B cell (primary cell): ENCODE results near the gene HOXD3. TPM values are rescaled to one million over a fixed set of nuclear protein-coding genes. Genes with fewer than 3 reads are reported as not detected.

Source experiments
- ATAC-seq: fragments of 200-7000 bp; cut with Tn5 transposase; one replicate; pipeline ENCODE4 v1.10.0; 2021; ENCODE audit warnings: low read depth, mild to moderate bottlenecking, moderate number of reproducible peaks, moderate library complexity
- CTCF ChIA-PET: fragments of 350-600 bp; sonication (Branson Sonifier 250); formaldehyde crosslinking; loops from one replicate; lab custom pipeline; 2021; ENCODE audit warnings: antibody characterized with exemption, inconsistent platforms; lab: Charles Lee
- POLR2A ChIA-PET: fragments of 350-600 bp; sonication (Branson Sonifier 250); formaldehyde crosslinking; loops from one replicate; lab custom pipeline; 2021; ENCODE audit warnings: antibody characterized with exemption; lab: Charles Lee
- DNase-seq: peaks from one replicate; pipeline ENCODE4 v3.0.0; 2013
- H2AFZ ChIP-seq: 2 replicates; pipeline ENCODE4 v1.6.1; 2012; ENCODE audit warnings: mild to moderate bottlenecking, low read depth, low read length; ENCODE audit not compliant: insufficient read depth, poor library complexity, severe bottlenecking
- H3K27ac ChIP-seq, 2 donors: 1 replicate in 1 of 2; 2 replicates in 1 of 2; pipeline ENCODE4 v1.5.1; 2012 to 2013; ENCODE audit warnings: low read length in 2 of 2, mild to moderate bottlenecking in 2 of 2, moderate library complexity in 1 of 2
- H3K27me3 ChIP-seq, 4 experiments: fragments of 200-600 bp in 1 of 4; sonication (generic) in 1 of 4; replicated peaks in 1 of 4; 1 replicate in 2 of 4; 2 replicates in 2 of 4; pipeline versions ENCODE4 v1.6.1 to v1.7.0; 2013 to 2016; ENCODE audit warnings: low read length in 3 of 4, mild to moderate bottlenecking in 2 of 4, mixed read lengths in 1 of 4, moderate library complexity in 1 of 4; ENCODE audit not compliant: insufficient read depth in 4 of 4, control insufficient read depth in 3 of 4; ENCODE audit errors: control extremely low read depth in 1 of 4
- H3K36me3 ChIP-seq, 2 experiments: replicated peaks in 1 of 2; 1 replicate in 1 of 2; 2 replicates in 1 of 2; pipeline versions ENCODE4 v1.6.1 to v1.7.1; 2013; ENCODE audit warnings: low read length in 1 of 2; ENCODE audit not compliant: insufficient read depth in 2 of 2, control insufficient read depth in 1 of 2; ENCODE audit errors: control extremely low read depth in 1 of 2, extremely low read depth in 1 of 2
- H3K4me1 ChIP-seq, 2 donors: fragments of 200-600 bp in 1 of 2; sonication (generic) in 1 of 2; 1 replicate in 1 of 2; 2 replicates in 1 of 2; pipeline versions ENCODE4 v1.5.1 to v1.6.1; 2013 to 2017; ENCODE audit warnings: low read length in 2 of 2; ENCODE audit not compliant: control insufficient read depth in 2 of 2, insufficient read depth in 2 of 2
- H3K4me2 ChIP-seq: replicated peaks from 2 replicates; pipeline ENCODE3; 2012; ENCODE audit warnings: mild to moderate bottlenecking, low read depth, low read length; ENCODE audit not compliant: poor library complexity, severe bottlenecking
- H3K4me3 ChIP-seq, 5 experiments: fragments of 200-600 bp in 1 of 5; sonication (generic) in 1 of 5; 1 replicate in 3 of 5; 2 replicates in 2 of 5; pipeline versions ENCODE4 v1.5.1 to v1.7.0; 2011 to 2016; ENCODE audit warnings: low read length in 4 of 5, mild to moderate bottlenecking in 4 of 5, low read depth in 2 of 5, control low read depth in 1 of 5, moderate library complexity in 1 of 5; ENCODE audit not compliant: insufficient read depth in 1 of 5; ENCODE audit errors: control extremely low read depth in 1 of 5, extremely low read depth in 1 of 5
- H3K79me2 ChIP-seq: fragments of 200-600 bp; sonication (generic); one replicate; pipeline ENCODE4 v1.6.0; 2016; ENCODE audit warnings: low read length; ENCODE audit not compliant: control insufficient read depth, insufficient read depth
- H3K9ac ChIP-seq: fragments of 200-600 bp; sonication (generic); 2 replicates; pipeline ENCODE4 v1.6.1; 2017; ENCODE audit warnings: mild to moderate bottlenecking, low read length, moderate library complexity
- H3K9me3 ChIP-seq, 3 donors: one replicate each; pipeline versions ENCODE4 v1.6.1 to v1.7.1; 2013; ENCODE audit warnings: low read length in 2 of 3; ENCODE audit not compliant: control insufficient read depth in 2 of 3, insufficient read depth in 1 of 3; ENCODE audit errors: control extremely low read depth in 1 of 3
- H4K20me1 ChIP-seq: 2 replicates; pipeline ENCODE4 v1.6.0; 2012; ENCODE audit warnings: mild to moderate bottlenecking, low read length; ENCODE audit not compliant: insufficient read depth, control insufficient read depth, poor library complexity, severe bottlenecking
- H3K27ac Mint-ChIP-seq: one replicate; pipeline ENCODE4 v1.8.0; 2021; ENCODE audit warnings: mixed read lengths
- H3K27me3 Mint-ChIP-seq: one replicate; pipeline ENCODE4 v1.8.0; 2021; ENCODE audit warnings: mixed read lengths
- H3K4me1 Mint-ChIP-seq: one replicate; pipeline ENCODE4 v1.8.0; 2021; ENCODE audit warnings: mixed read lengths
- H3K4me3 Mint-ChIP-seq: one replicate; pipeline ENCODE4 v1.8.0; 2021; ENCODE audit warnings: mixed read lengths
- H3K9me3 Mint-ChIP-seq: one replicate; pipeline ENCODE4 v1.8.0; 2022; ENCODE audit warnings: mixed read lengths; ENCODE audit not compliant: insufficient read depth
- EZH2 ChIP-seq: IDR thresholded peaks from 2 replicates; pipeline ENCODE4 v1.6.1; 2012; ENCODE audit warnings: borderline replicate concordance, low read depth, mild to moderate bottlenecking, moderate library complexity, low read length; ENCODE audit not compliant: insufficient read depth, poor library complexity, severe bottlenecking
- WGBS: methylation state at CpG from one replicate; pipeline ENCODE4 v1.1.5; 2013; ENCODE audit warnings: missing lambda C conversion rate; ENCODE audit not compliant: insufficient coverage; 5-methylcytosine and 5-hydroxymethylcytosine counted together
- intact Hi-C: fragments of 100-400 bp; cut with micrococcal nuclease; formaldehyde crosslinking; loops from one replicate; pipeline ENCODE4 v1.10.0; 2022
- polyA plus RNA-seq: library from polyadenylated mRNA; depleted of rRNA; stranded (reverse); fragments of >200 nt; gene quantifications from 2 replicates; pipeline ENCODE4 v1.2.3, GENCODE V29; 2012
- total RNA-seq, 2 donors: library from RNA; stranded (reverse); fragments of 120-200 nt in 1 of 2; gene quantifications; 1 replicate in 1 of 2; 2 replicates in 1 of 2; pipeline versions ENCODE4 v1.2.3 to v1.2.4, GENCODE V29; 2013 to 2022
- TF ChIP-seq, protein P1 (sequence below): fragments of 200-600 bp; IDR thresholded peaks from one replicate; pipeline ENCODE4 v1.8.0; 2022; ENCODE audit warnings: antibody characterized with exemption, mild to moderate bottlenecking

HOXD3 gene
- total and polyA plus RNA-seq, 2 donors (not counting 1 experiment from before 2014, with no cell fraction given), result not detected

DNA sequence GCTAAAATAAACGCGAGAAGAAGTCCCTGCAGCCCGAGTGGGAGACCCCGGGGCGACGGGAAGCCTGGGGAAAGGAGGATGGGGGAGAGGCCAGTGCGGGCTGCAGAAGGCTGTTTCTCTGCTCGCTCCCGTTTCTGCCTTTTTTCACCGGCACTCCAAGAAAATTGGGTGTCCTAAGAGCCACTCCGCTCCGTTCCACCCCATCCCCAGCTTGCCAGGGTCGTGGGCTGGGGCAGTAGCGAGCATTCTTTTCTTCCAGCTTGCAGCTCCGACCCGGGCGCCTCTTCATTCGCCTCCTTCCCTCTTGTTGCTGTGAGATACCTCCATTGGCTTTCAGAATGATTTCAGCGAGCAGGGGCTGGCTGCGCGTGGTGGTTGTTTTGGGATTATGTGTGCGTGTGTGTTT, 1.1 kb downstream of the HOXD3 start:
- no peaks in the 10 kb centered on the region for H3K36me3 ChIP-seq
- ChIA-PET POLR2A (no interaction called here), CTCF (no interaction called here)
- no peak overlapping the region for H3K4me3 ChIP-seq
- H3K27ac ChIP-seq, result no peak overlapping the region
- H3K27me3 ChIP-seq, result peaks cover 0 to 87% (median 51%) of the 10 kb centered on the region in 4 experiments
- no peak overlapping the region for H2AFZ ChIP-seq
- ATAC-seq (no peak), DNase-seq (peak; percentile 17)
- H3K4me1 Mint-ChIP-seq, result peaks cover 3% of the 10 kb centered on the region
- H3K27ac Mint-ChIP-seq, result no peak overlapping the region
- no peak for TF ChIP-seq EZH2
- H3K4me3 Mint-ChIP-seq, result no peak overlapping the region
- H3K27me3 Mint-ChIP-seq, result peaks cover 67% of the 10 kb centered on the region
- H3K9me3 ChIP-seq, result peaks cover 0 to 51% (median 0%) of the 10 kb centered on the region in 3 donors
- no peak overlapping the region for H3K4me2 ChIP-seq
- intact Hi-C loops, result no loop called here
- no peaks in the 10 kb centered on the region for H3K79me2 ChIP-seq
- H4K20me1 ChIP-seq, result no peaks in the 10 kb centered on the region
- no peak overlapping the region for H3K9ac ChIP-seq
- peaks cover 8 to 14% of the 10 kb centered on the region in 2 donors for H3K4me1 ChIP-seq
- 12% methylated on average over 16 of the region's 22 CpGs for WGBS
- peaks cover 2% of the 10 kb centered on the region for H3K9me3 Mint-ChIP-seq

DNA sequence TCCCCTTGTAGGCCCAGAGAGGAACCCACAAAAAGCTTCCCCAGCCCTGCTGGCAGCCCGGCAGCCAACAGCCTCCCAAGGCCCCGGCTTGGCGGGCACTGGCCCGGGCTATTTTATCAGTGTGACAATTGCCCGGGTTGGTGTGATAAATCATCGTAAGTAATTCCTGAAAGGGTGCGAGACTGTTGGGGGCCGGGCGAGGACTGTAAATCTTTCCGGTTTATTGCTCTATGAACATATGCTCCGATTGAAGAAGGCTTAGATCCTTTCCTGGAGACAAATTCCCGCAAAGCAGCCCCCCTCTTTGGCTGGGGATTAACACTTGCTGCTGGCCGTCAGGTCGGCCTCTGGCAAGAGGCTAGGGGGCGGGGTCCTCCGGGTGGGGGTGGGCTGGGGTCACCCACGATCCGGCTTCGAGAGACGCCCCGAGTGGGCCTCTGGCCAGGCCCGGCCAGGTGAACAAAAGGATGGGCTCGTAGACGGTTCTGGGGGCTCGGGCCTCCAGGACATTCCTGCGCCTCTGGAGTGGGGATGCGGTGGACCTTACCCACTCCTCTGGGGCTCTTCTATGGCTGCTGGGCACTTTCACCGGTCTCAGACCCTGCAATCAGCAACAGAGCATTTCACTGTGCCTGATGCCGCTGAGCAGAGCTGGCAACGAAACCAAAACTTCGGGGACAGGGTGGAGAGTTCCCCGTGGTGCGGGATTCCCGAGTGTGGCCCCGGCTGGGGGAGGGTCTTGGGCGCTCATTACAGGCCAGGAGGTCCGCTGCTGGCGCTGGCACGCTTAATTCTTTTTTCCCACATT, 2.0 kb downstream of the HOXD3 start:
- ChIA-PET CTCF (no interaction called here), POLR2A (no interaction called here)
- Histone ChIP-seq H3K4me1 (peaks cover 8 to 14% of the 10 kb centered on the region in 2 donors), H3K79me2 (no peaks in the 10 kb centered on the region), H3K27ac (no peak overlapping the region), H4K20me1 (no peaks in the 10 kb centered on the region), H3K36me3 (no peaks in the 10 kb centered on the region), H3K4me2 (no peak overlapping the region), H3K9me3 (peaks cover 0 to 57% (median 0%) of the 10 kb centered on the region in 3 donors), H3K27me3 (peaks cover 0 to 92% (median 57%) of the 10 kb centered on the region in 4 experiments), H3K4me3 (no peak overlapping the region), H3K9ac (no peak overlapping the region), H2AFZ (no peak overlapping the region)
- ATAC-seq (no peak), DNase-seq (no peak)
- Mint-ChIP-seq H3K4me1 (peaks cover 3% of the 10 kb centered on the region), H3K9me3 (peaks cover 2% of the 10 kb centered on the region), H3K27me3 (peaks cover 70% of the 10 kb centered on the region), H3K4me3 (no peak overlapping the region), H3K27ac (peak overlapping the region; percentile 56)
- TF ChIP-seq, protein P1, sequence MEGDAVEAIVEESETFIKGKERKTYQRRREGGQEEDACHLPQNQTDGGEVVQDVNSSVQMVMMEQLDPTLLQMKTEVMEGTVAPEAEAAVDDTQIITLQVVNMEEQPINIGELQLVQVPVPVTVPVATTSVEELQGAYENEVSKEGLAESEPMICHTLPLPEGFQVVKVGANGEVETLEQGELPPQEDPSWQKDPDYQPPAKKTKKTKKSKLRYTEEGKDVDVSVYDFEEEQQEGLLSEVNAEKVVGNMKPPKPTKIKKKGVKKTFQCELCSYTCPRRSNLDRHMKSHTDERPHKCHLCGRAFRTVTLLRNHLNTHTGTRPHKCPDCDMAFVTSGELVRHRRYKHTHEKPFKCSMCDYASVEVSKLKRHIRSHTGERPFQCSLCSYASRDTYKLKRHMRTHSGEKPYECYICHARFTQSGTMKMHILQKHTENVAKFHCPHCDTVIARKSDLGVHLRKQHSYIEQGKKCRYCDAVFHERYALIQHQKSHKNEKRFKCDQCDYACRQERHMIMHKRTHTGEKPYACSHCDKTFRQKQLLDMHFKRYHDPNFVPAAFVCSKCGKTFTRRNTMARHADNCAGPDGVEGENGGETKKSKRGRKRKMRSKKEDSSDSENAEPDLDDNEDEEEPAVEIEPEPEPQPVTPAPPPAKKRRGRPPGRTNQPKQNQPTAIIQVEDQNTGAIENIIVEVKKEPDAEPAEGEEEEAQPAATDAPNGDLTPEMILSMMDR, result no peak
- TF ChIP-seq EZH2, result no peak
- 15% methylated on average over 28 of the region's 39 CpGs for WGBS
- intact Hi-C loops, result no loop called here
